HEK293 (cell line): ENCODE results near the gene TARS2.

Experiments used
- CTCF ChIA-PET: fragments of 350-600 bp; formaldehyde crosslinking; extraction: SDS; loops from one replicate; lab custom pipeline; 2021; ENCODE audit warnings: antibody characterized with exemption; lab: Yijun Ruan, JAX
- POLR2A ChIA-PET: fragments of 300-600 bp; formaldehyde crosslinking; extraction: SDS; loops from one replicate; lab custom pipeline; 2020; ENCODE audit warnings: antibody characterized with exemption, inconsistent platforms; lab: Yijun Ruan, JAX
- H3K27ac ChIP-seq: fragments of 200-500 bp; sonication (Bioruptor generic); 2 replicates; pipeline ENCODE4 v1.5.1; 2014; ENCODE audit warnings: low read depth, low read length, control low read depth, inconsistent platforms; ENCODE audit errors: extremely low read depth
- H3K36me3 ChIP-seq, 2 experiments: fragments of 200-500 bp in 1 of 2; sonication (Bioruptor generic) in 1 of 2; 1 replicate in 1 of 2; 2 replicates in 1 of 2; pipeline ENCODE4 v1.5.1; 2014 to 2017; ENCODE audit warnings: inconsistent platforms in 2 of 2, low read length in 2 of 2; ENCODE audit not compliant: control insufficient read depth in 2 of 2, insufficient read depth in 1 of 2
- H3K4me1 ChIP-seq: fragments of 200-500 bp; sonication (Bioruptor generic); 2 replicates; pipeline ENCODE4 v1.5.1; 2014; ENCODE audit warnings: mild to moderate bottlenecking, low read length, inconsistent platforms; ENCODE audit not compliant: control insufficient read depth, insufficient read depth
- H3K4me3 ChIP-seq: 2 replicates; pipeline ENCODE4 v1.5.1; 2011; ENCODE audit warnings: low read depth, mild to moderate bottlenecking, control low read depth, low read length, moderate library complexity
- H3K9me3 ChIP-seq: fragments of 200-500 bp; sonication (Bioruptor generic); 2 replicates; pipeline ENCODE4 v1.5.1; 2014; ENCODE audit warnings: low read depth, low read length, inconsistent platforms; ENCODE audit not compliant: control insufficient read depth, insufficient read depth
- EGR2 ChIP-seq: fragments of 450-650 bp; formaldehyde crosslinking; IDR thresholded peaks from 2 replicates; pipeline ENCODE4 v1.5.1; 2016; ENCODE audit warnings: low read depth, missing biosample characterization, missing genetic modification characterization
- SALL2 ChIP-seq: fragments of 450-650 bp; formaldehyde crosslinking; IDR thresholded peaks from 2 replicates; pipeline ENCODE4 v1.5.0; 2017; ENCODE audit warnings: missing biosample characterization, mild to moderate bottlenecking, missing genetic modification characterization, borderline replicate concordance
- TRIM28 ChIP-seq: IDR thresholded peaks from 2 replicates; pipeline ENCODE4 v1.6.1; 2011; ENCODE audit warnings: low read length, control low read depth, borderline replicate concordance
- WT1 ChIP-seq: fragments of 450-650 bp; formaldehyde crosslinking; IDR thresholded peaks from 2 replicates; pipeline ENCODE4 v1.5.1; 2016; ENCODE audit warnings: missing biosample characterization, missing genetic modification characterization
- ZBTB10 ChIP-seq: fragments of 450-650 bp; formaldehyde crosslinking; IDR thresholded peaks from 2 replicates; pipeline ENCODE4 v1.5.1; 2016; ENCODE audit warnings: missing biosample characterization, missing genetic modification characterization
- ZBTB11 ChIP-seq: fragments of 450-650 bp; formaldehyde crosslinking; conservative IDR thresholded peaks from 2 replicates; pipeline ENCODE4 v1.5.1; 2016; ENCODE audit warnings: low read depth, missing biosample characterization, missing genetic modification characterization
- ZBTB44 ChIP-seq: fragments of 450-650 bp; IDR thresholded peaks from 2 replicates; pipeline ENCODE4 v1.5.1; 2018; ENCODE audit warnings: missing biosample characterization, mild to moderate bottlenecking, missing genetic modification characterization
- ZBTB6 ChIP-seq: fragments of 450-650 bp; formaldehyde crosslinking; IDR thresholded peaks from 2 replicates; pipeline ENCODE4 v1.5.1; 2017; ENCODE audit warnings: missing biosample characterization, missing genetic modification characterization
- ZFHX2 ChIP-seq: fragments of 450-650 bp; formaldehyde crosslinking; conservative IDR thresholded peaks from 2 replicates; pipeline ENCODE4 v1.5.1; 2016; ENCODE audit warnings: missing biosample characterization, missing genetic modification characterization
- ZNF223 ChIP-seq: fragments of 450-650 bp; formaldehyde crosslinking; IDR thresholded peaks from 2 replicates; pipeline ENCODE4 v1.5.1; 2016; ENCODE audit warnings: missing biosample characterization, missing genetic modification characterization
- ZNF362 ChIP-seq: fragments of 450-650 bp; formaldehyde crosslinking; IDR thresholded peaks from 2 replicates; pipeline ENCODE4 v1.5.1; 2016; ENCODE audit warnings: missing biosample characterization, missing genetic modification characterization
- ZNF404 ChIP-seq: fragments of 450-650 bp; formaldehyde crosslinking; IDR thresholded peaks from 2 replicates; pipeline ENCODE4 v1.5.1; 2017; ENCODE audit warnings: missing biosample characterization, missing genetic modification characterization
- ZNF426 ChIP-seq: fragments of 450-650 bp; formaldehyde crosslinking; IDR thresholded peaks from 2 replicates; pipeline ENCODE4 v1.5.1; 2017; ENCODE audit warnings: missing biosample characterization, missing genetic modification characterization, mild to moderate bottlenecking, inconsistent platforms, moderate library complexity

Gene TARS2

GRCh38 chr1:150507912-150508864, 21.0 kb downstream of the TARS2 start, which contains the start of gene ECM1 (continued):
- no peak for TF ChIP-seq ZBTB44 (tag by site-specific recombination)

GRCh38 chr1:150508982-150509381, 21.8 kb downstream of the TARS2 start:
- peaks cover 10 to 56% of the 10 kb centered on the region in 2 experiments; a peak in 2 of 3 replicates for H3K36me3 ChIP-seq
- CTCF ChIA-PET: interaction anchor here (1.8 kb wide), 1 partner anchor 24 kb away, joined by 8 read pairs; no protein-coding TSS in a partner anchor
- no peak for TF ChIP-seq ZBTB10
- no peak for TF ChIP-seq ZNF362
- TF ChIP-seq SALL2 (tag by site-specific recombination): no peak
- TF ChIP-seq EGR2 (tag by site-specific recombination): peak; percentile 53
- TF ChIP-seq ZNF404 (tag by site-specific recombination): no peak
- no peak for TF ChIP-seq ZNF426 (tag by site-specific recombination)
- TF ChIP-seq TRIM28: no peak
- peak; percentile 52; the same call in 1 of the 2 replicates for TF ChIP-seq WT1
- TF ChIP-seq ZFHX2: peak; percentile 58
- no peak overlapping the region for H3K27ac ChIP-seq
- no peak overlapping the region for H3K4me3 ChIP-seq
- no peaks in the 10 kb centered on the region for H3K9me3 ChIP-seq
- H3K4me1 ChIP-seq: no peaks in the 10 kb centered on the region
- POLR2A ChIA-PET: no interaction called here

- no peaks in the 10 kb centered on the region for H3K4me1 ChIP-seq
- peaks cover 3 to 31% of the 10 kb centered on the region in 2 experiments; a peak in 2 of 3 replicates for H3K36me3 ChIP-seq
- no peaks in the 10 kb centered on the region for H3K9me3 ChIP-seq
- H3K27ac ChIP-seq: no peak overlapping the region
- no peak for TF ChIP-seq ZNF223 (tag by site-specific recombination)
- no peak for TF ChIP-seq ZBTB11 (tag by site-specific recombination)
- no peak for TF ChIP-seq ZBTB6 (tag by site-specific recombination)
- ChIA-PET CTCF (interaction anchor here (1.1 kb wide), 1 partner anchor 22 kb away, joined by 3 read pairs; no protein-coding TSS in a partner anchor), POLR2A (interaction anchor here (0.9 kb wide), 1 partner anchor 24 kb away, joined by 3 read pairs; the partner anchor contains the start of gene TARS2)
- H3K4me3 ChIP-seq: no peak overlapping the region
Observed at GRCh38 chr1:150511551-150511950, 24.3 kb downstream of the TARS2 start.
